Measurements from ENCODE around the gene PELI2.

Gene PELI2

DNA sequence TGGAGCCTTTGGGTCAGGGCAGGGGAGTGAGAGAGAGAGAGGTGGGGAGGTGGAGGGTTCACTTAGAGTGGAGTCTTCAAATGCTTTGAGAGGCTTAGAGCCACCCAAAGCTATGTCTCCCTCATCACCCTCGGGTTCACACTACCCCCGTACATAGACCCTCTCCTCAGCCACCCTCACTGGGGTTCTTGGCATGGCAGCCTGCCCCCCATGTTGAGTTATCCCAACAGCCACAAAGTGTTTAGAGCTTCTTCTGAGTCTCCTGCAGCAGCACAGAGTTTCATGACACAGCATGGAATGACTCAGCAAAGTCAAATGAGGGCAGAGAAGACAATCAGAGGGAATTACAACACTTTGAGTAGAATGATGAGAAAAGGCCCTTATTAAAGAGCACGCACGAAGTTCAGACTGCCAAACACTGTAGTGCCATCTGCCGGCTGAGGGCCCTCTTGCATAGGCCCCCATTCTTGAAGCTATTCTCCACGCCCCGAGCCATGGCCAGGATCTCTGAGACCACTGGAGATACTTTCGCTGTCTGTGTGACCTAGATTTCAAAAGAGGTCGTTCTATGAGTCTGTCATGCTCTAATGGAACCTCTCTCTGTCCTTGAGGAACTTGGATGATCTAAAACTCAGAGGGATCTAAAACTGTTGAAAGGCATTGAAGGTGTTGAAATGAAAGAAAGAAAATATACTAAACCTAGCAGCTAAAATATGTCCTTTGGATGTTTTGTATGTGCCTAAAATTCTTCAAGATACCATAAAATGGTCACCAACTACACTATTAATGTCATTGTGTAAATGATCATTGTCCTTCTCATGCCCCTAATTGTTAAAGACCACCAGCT lies 221.9 kb downstream of the PELI2 start:
- peak in 53 of 58 donors; percentile 12 to 79 (median 50) for DNase-seq

DNA sequence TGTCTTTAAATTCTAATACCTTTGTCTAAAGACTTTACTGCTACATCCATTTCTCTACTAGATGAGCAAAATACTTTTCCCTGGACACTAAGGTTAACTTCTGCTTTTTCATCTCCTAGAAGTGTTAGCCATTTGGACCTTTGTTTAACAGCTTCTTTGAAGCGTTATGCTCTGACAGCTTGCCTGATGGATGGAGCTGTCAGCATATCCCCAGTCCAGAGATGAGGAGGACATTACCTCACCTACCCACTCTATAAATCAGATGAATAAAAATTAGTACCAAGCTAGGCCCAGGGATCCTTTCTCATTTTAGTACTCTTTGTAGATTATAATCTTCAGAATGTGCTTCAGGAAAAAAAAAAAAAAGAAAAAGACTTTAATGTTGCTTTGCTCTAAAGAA lies 222.7 kb downstream of the PELI2 start:
- DNase-seq = no peak

DNA sequence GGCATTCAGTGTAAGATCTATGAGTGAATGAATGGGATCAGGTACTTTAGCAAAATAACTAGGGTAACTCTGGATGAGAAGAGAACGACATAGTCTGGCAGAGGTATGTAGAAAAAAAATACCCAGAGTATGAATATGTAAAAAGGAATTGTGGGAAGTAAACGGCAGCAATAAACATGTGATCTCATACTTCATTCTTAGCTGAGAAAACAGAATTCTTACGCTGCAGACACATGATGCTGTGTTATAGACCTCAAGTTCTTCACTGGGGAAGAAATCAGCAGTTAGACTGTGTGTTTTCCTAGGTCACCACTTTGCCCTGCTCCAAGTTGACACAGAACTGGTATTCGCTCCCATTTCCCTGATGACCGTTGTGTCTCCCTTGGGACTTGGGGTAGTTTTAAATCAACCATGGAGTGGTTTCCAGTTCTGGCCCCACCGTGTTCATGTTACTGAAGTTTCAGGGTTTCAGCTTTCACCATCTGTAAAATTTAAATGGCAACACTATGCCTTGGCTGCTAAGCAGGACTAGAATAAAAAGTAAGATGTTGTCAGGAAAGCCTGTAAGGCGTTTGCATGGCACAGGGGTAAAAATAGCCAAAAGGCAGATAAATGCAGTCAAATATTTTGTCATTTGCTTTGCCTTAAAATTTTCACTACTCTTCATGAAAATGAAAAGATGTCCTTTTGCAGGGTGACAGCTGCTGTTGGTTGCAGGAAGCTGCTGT lies 223.7 kb downstream of the PELI2 start:
- DNase-seq = peak in 1 of 58 donors; percentile 10

DNA sequence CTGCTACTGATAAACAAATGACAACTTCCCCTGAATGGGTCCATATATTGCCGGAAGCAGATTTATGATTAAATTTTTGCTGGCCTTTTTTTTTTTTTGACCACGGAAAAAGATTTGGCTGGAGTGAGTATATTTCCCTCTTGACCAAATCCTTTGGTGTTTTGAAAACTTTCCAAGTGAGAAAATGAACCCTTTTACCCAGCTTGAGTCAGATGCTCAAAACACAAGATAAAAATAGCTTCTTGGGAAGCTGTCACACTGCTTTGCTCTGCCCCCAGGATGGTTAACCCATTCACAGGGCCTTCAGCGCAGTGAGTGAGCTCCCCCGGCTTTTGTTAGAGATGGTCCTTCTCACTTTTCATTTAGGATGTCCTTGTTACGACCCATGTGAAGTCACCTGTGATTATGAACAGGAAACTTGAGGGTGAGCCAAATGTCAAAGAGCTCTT lies 224.3 kb downstream of the PELI2 start:
- peak in 1 of 58 donors; percentile 2 for DNase-seq

DNA sequence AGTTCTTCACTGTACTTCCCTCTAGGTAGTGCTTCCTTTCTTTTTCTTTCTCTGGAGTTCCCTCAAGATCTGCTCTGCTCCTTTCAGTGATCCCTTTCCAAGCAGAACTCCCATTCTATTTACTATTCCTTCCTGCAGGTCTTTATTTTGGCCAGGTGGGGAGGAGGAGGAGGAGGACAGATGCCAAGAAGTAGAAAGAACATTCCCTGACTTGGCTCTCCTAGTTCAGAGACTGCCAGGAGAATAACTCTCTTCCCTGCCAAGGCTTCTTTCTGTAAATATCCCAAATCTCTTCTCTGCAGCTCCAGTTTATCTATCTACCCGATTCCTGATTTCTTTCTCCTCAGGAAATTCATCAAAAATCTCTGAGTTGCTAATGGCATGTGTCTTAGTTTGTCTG lies 231.7 kb downstream of the PELI2 start:
- DNase-seq = peak in 1 of 58 donors; percentile 9

Data from anterior cingulate cortex (tissue), 58 donors.